Measurements from ENCODE around the gene NPPC. TPM values are rescaled to one million over a fixed set of nuclear protein-coding genes. Genes with fewer than 3 reads are reported as not detected.

Gene NPPC
- polyA plus RNA-seq, 1 of the 3 experiments (the other 2 are of a cell fraction), result not detected

DNA sequence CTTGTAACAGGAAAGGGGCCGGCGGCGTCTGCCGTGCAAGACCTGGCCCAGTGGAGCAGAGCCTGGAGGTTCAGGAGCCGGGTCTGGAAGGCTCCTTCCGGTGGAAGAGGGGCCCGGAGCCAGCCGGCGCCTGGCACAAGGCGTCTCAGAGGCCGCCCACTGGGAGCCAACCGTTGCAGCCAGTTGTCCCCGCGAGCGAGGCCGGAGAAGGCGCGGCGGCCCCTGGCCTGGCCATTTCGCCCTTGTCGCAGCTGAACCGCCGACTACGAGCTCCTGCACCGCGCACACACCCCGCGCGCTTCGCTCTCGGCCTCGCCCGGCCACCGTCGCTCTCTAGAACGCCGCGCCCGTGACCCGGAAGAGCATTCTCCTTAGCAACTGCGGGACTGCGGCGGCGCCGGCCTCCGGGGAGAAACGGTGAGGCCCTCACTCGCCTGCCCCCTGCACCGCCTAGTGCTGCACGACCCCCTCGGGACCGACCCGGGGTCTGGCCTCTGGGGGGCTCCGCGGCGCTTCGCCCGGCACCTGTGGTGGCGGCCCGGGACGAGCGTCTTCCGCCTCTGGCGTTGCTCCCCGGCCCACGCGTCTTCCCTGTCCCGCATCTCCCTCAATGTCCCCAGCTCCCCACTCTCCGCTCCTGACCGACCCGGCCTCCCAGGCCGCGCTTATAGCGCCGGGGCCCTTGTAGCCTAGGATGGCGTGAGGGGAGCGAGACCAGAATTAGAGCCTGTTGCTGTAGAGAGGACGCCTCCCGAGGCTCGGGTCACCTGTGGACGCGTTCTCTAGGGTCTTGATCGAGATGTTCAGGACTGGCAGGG is 35.4 kb upstream of the NPPC start, which contains the start of gene DIS3L2:
TSS of gene DIS3L2 (plus strand) at position 365 of the 818 bp plus-strand sequence. CDS start 53,215 bp downstream, outside the sequence.
- DNase-seq, result peak; percentile 93
- Histone ChIP-seq H3K4me1 (ENCODE audit: control insufficient read depth in 1 of 2, insufficient read depth in 2 of 2, low read depth in 1 of 2, low read length in 1 of 2) (peaks cover 0 to 5% of the 10 kb centered on the region in 2 experiments; a peak in 1 of 4 replicates), H3K79me2 (ENCODE audit: insufficient read depth) (peaks cover 49% of the 10 kb centered on the region), H3K4me3 (ENCODE audit: low read depth in 2 of 2, low read length in 1 of 2) (peak within 1 kb of the TSS; percentile 80 to 96), H3K27ac (ENCODE audit: low read depth in 2 of 2, low read length in 1 of 2) (peak within 1 kb of the TSS; percentile 74 to 87), H3K9ac (peak within 1 kb of the TSS; percentile 85), H3K9me3 (no peaks in the 10 kb centered on the region), H2AFZ (ENCODE audit: low read depth) (peak within 1 kb of the TSS; percentile 97), H3K9me2 (no peaks in the 10 kb centered on the region), H3K4me2 (peak within 1 kb of the TSS; percentile 92), H3K36me3 (replicated peaks in 1 of 2; ENCODE audit: control insufficient read depth in 1 of 2, insufficient read depth in 2 of 2, low read length in 1 of 2) (no peaks in the 10 kb centered on the region), H3K27me3 (ENCODE audit: insufficient read depth) (no peaks in the 10 kb centered on the region), H3F3A (replicated peaks; ENCODE audit: insufficient read depth) (no peaks in the 10 kb centered on the region), H4K20me1 (ENCODE audit: insufficient read depth) (no peaks in the 10 kb centered on the region)
- 0% methylated on average over 8 of the region's 83 CpGs for WGBS (ENCODE audit: low lambda C conversion rate)
- ChIA-PET CTCF (interaction anchor here (1.0 to 1.5 kb wide), 2 partner anchors 32 to 36 kb away, joined by 3 to 4 read pairs; no protein-coding TSS in a partner anchor), POLR2A (interaction anchor here (0.5 to 1.0 kb wide), 4 partner anchors 25 to 497 kb away, joined by 3 to 4 read pairs (median 3); partner anchors contain the start of gene NCL)
- TF ChIP-seq, protein P1, sequence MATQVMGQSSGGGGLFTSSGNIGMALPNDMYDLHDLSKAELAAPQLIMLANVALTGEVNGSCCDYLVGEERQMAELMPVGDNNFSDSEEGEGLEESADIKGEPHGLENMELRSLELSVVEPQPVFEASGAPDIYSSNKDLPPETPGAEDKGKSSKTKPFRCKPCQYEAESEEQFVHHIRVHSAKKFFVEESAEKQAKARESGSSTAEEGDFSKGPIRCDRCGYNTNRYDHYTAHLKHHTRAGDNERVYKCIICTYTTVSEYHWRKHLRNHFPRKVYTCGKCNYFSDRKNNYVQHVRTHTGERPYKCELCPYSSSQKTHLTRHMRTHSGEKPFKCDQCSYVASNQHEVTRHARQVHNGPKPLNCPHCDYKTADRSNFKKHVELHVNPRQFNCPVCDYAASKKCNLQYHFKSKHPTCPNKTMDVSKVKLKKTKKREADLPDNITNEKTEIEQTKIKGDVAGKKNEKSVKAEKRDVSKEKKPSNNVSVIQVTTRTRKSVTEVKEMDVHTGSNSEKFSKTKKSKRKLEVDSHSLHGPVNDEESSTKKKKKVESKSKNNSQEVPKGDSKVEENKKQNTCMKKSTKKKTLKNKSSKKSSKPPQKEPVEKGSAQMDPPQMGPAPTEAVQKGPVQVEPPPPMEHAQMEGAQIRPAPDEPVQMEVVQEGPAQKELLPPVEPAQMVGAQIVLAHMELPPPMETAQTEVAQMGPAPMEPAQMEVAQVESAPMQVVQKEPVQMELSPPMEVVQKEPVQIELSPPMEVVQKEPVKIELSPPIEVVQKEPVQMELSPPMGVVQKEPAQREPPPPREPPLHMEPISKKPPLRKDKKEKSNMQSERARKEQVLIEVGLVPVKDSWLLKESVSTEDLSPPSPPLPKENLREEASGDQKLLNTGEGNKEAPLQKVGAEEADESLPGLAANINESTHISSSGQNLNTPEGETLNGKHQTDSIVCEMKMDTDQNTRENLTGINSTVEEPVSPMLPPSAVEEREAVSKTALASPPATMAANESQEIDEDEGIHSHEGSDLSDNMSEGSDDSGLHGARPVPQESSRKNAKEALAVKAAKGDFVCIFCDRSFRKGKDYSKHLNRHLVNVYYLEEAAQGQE (IDR thresholded peaks at IDR 0.05; ENCODE audit: low read depth, low read length), result peak; percentile 51; the same call in 1 of the 2 replicates
- TF ChIP-seq RXRA (IDR thresholded peaks at IDR 0.05; ENCODE audit: borderline replicate concordance, low read depth) (no peak), NFIC (IDR thresholded peaks at IDR 0.05; ENCODE audit: borderline replicate concordance) (no peak), CHD2 (IDR thresholded peaks at IDR 0.05; ENCODE audit: low read length, partially characterized antibody) (peak; percentile 46), FOSL2 (IDR thresholded peaks at IDR 0.05; ENCODE audit: borderline replicate concordance, low read depth) (no peak), YY1 (IDR thresholded peaks at IDR 0.05; ENCODE audit: low read depth) (peak; percentile 58), EZH2phosphoT487 (IDR thresholded peaks at IDR 0.05; ENCODE audit: borderline replicate concordance, low read depth) (no peak), POLR2AphosphoS5 (IDR thresholded peaks at IDR 0.05; ENCODE audit: low read depth, low read length) (peak; percentile 75), MXI1 (IDR thresholded peaks at IDR 0.05; ENCODE audit: low read depth, low read length) (peak; percentile 62), FOXM1 (IDR thresholded peaks at IDR 0.05; ENCODE audit: low read depth) (peak; percentile 39; the same call in 1 of the 2 replicates), GATA2 (CRISPR knock-in tag; IDR thresholded peaks at IDR 0.05) (no peak), GABPA (IDR thresholded peaks at IDR 0.05; ENCODE audit: low read depth) (peak; percentile 86), EP300 (IDR thresholded peaks at IDR 0.05; ENCODE audit: borderline replicate concordance in 1 of 2, low read depth in 1 of 2, low read length in 1 of 2) (peak in 1 of 2 experiments; percentile 61; a peak in 1 of 4 replicates), SIN3A (IDR thresholded peaks at IDR 0.05; ENCODE audit: borderline replicate concordance, low read depth, low read length) (no peak), NRF1 (IDR thresholded peaks at IDR 0.05; ENCODE audit: low read depth, low read length) (no peak; the same call in 1 of the 2 replicates), TEAD4 (IDR thresholded peaks at IDR 0.05; ENCODE audit: borderline replicate concordance, insufficient read depth) (0 out of 2 replicates have a peak, but pooled peaks have one; percentile 22), TCF12 (IDR thresholded peaks at IDR 0.05) (peak; percentile 14; the same call in 1 of the 2 replicates), FOXJ3 (CRISPR knock-in tag; IDR thresholded peaks at IDR 0.05) (no peak), ELF1 (IDR thresholded peaks at IDR 0.05) (peak; percentile 90), TAF1 (IDR thresholded peaks at IDR 0.05; ENCODE audit: borderline replicate concordance, low read depth, low read length) (peak; percentile 84)
- TF ChIP-seq, protein P2, sequence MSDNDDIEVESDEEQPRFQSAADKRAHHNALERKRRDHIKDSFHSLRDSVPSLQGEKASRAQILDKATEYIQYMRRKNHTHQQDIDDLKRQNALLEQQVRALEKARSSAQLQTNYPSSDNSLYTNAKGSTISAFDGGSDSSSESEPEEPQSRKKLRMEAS (IDR thresholded peaks at IDR 0.05; ENCODE audit: low read depth), result peak; percentile 93
- TF ChIP-seq, protein P3, sequence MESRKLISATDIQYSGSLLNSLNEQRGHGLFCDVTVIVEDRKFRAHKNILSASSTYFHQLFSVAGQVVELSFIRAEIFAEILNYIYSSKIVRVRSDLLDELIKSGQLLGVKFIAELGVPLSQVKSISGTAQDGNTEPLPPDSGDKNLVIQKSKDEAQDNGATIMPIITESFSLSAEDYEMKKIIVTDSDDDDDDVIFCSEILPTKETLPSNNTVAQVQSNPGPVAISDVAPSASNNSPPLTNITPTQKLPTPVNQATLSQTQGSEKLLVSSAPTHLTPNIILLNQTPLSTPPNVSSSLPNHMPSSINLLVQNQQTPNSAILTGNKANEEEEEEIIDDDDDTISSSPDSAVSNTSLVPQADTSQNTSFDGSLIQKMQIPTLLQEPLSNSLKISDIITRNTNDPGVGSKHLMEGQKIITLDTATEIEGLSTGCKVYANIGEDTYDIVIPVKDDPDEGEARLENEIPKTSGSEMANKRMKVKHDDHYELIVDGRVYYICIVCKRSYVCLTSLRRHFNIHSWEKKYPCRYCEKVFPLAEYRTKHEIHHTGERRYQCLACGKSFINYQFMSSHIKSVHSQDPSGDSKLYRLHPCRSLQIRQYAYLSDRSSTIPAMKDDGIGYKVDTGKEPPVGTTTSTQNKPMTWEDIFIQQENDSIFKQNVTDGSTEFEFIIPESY (IDR thresholded peaks at IDR 0.05; ENCODE audit: borderline replicate concordance, low read depth), result peak; percentile 44; the same call in 1 of the 2 replicates
- TF ChIP-seq, protein P4, sequence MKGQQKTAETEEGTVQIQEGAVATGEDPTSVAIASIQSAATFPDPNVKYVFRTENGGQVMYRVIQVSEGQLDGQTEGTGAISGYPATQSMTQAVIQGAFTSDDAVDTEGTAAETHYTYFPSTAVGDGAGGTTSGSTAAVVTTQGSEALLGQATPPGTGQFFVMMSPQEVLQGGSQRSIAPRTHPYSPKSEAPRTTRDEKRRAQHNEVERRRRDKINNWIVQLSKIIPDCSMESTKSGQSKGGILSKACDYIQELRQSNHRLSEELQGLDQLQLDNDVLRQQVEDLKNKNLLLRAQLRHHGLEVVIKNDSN (IDR thresholded peaks at IDR 0.05; ENCODE audit: borderline replicate concordance, low read depth), result peak; percentile 54
- TF ChIP-seq, protein P5, sequence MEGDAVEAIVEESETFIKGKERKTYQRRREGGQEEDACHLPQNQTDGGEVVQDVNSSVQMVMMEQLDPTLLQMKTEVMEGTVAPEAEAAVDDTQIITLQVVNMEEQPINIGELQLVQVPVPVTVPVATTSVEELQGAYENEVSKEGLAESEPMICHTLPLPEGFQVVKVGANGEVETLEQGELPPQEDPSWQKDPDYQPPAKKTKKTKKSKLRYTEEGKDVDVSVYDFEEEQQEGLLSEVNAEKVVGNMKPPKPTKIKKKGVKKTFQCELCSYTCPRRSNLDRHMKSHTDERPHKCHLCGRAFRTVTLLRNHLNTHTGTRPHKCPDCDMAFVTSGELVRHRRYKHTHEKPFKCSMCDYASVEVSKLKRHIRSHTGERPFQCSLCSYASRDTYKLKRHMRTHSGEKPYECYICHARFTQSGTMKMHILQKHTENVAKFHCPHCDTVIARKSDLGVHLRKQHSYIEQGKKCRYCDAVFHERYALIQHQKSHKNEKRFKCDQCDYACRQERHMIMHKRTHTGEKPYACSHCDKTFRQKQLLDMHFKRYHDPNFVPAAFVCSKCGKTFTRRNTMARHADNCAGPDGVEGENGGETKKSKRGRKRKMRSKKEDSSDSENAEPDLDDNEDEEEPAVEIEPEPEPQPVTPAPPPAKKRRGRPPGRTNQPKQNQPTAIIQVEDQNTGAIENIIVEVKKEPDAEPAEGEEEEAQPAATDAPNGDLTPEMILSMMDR (IDR thresholded peaks at IDR 0.05), result no peak
